ENCODE data around the gene GPS1. TPM values are rescaled to one million over a fixed set of nuclear protein-coding genes. Genes with fewer than 3 reads are reported as not detected.
A peak's percentile ranks its signal among the peaks of the same experiment; 100 is the strongest.

Gene GPS1
- total and polyA plus RNA-seq, 8 donors: 69.2 to 101 (median 78.8) TPM

DNA sequence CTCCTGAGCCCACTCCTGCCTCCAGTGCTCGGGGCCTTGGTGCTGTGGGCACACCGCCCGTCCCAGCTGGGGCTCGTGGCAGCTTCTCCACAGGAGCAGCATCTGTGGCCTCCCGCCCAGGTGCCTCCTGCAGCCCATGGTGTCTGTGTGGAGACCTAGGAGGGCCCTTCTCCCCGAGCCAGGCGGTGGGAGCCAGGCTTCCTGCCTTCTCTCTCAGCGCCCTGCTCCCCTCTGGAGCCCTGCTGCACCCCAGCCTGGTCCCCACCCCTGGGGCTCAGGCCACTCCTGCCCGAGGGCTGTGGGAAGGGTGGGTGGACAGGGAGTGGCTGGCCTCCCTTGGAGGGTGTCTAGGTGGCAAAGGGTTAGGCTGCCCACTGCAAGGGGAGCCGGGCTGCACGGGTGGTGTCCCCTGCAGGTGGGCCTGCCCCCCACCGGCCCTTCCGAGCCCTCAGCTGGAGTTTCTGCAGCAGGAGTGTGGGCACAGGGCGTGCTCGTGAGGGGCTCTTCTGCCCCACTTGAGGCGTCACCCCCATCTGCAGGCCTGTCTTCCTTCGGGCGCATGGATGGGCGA lies 40.0 kb upstream of the GPS1 start:
- DNase-seq: no peak
- H3K9me3 ChIP-seq: no peaks in the 10 kb centered on the region
- H3K27me3 ChIP-seq: no peaks in the 10 kb centered on the region
- intact Hi-C loops (cut with DNase I): no loop called here
- H3K36me3 ChIP-seq: peaks cover 0 to 13% of the 10 kb centered on the region in 2 donors
- TF ChIP-seq, protein P1, sequence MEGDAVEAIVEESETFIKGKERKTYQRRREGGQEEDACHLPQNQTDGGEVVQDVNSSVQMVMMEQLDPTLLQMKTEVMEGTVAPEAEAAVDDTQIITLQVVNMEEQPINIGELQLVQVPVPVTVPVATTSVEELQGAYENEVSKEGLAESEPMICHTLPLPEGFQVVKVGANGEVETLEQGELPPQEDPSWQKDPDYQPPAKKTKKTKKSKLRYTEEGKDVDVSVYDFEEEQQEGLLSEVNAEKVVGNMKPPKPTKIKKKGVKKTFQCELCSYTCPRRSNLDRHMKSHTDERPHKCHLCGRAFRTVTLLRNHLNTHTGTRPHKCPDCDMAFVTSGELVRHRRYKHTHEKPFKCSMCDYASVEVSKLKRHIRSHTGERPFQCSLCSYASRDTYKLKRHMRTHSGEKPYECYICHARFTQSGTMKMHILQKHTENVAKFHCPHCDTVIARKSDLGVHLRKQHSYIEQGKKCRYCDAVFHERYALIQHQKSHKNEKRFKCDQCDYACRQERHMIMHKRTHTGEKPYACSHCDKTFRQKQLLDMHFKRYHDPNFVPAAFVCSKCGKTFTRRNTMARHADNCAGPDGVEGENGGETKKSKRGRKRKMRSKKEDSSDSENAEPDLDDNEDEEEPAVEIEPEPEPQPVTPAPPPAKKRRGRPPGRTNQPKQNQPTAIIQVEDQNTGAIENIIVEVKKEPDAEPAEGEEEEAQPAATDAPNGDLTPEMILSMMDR (IDR thresholded peaks at IDR 0.05): no peak
- ATAC-seq: no peak
- no peak overlapping the region for H3K4me3 ChIP-seq
- peaks cover 0 to 11% of the 10 kb centered on the region in 2 donors for H3K4me1 ChIP-seq
- no peak overlapping the region for H3K27ac ChIP-seq

DNA sequence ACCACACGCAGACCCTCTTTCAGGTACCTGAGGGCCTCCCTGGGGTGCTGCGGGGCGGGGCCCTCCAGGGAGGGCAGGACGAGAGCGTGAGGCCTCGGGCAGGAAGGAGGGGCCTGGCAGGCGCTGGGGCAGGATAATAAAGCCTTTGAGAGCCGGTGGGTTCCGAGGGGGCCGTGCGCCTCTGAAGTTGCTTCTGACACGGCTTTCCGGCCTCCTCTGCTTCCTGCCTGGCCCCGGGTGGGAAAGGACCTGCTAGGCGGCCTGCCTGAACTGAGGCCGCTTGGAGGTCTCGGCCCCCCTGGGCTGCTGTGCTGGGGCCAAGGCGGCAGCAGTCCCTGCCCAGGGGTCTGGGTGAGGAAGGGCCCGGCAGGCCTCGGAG lies 39.4 kb upstream of the GPS1 start:
- Histone ChIP-seq H3K36me3 (peaks cover 0 to 15% of the 10 kb centered on the region in 2 donors), H3K9me3 (no peaks in the 10 kb centered on the region), H3K27ac (peak overlapping the region; percentile 61 to 72), H3K4me3 (no peak overlapping the region), H3K4me1 (peaks cover 0 to 11% of the 10 kb centered on the region in 2 donors), H3K27me3 (no peaks in the 10 kb centered on the region)
- TF ChIP-seq, protein P1 (IDR thresholded peaks at IDR 0.05): no peak
- ATAC-seq (peak; percentile 2), DNase-seq (no peak)
- intact Hi-C loops (cut with DNase I): no loop called here

DNA sequence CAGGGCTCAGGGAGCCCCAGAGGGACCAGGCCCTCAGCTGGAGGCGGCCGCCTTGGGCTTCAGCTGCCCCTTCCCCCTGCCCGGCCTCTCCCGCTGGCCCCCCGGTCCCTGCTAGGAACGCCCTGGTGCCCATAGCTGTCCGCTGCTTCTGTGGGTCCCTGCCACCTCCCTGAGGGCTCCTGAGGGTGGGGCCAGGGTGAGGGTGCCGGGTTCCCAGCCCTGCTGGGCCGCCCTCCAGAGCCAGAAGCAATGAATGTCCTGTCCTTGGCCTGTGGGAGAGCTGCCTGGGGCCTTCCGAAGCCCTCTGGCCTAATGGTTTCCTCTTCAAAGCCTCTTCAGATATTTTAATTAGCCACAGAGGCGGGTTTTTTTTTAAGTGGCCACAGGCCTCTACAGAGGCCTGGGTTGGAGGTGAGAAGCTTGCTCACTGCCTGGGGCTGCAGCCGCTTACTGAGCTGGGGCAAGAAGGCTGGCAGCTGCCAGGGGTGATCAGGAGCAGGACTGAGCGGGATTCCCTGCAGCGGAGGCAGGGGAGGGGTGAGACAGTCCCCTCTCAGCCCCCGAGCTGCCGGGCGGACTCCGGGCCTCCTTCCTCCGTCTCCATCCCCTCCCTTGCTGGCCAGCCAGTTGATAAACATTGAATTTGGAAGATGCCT lies 38.9 kb upstream of the GPS1 start:
- intact Hi-C loops (cut with DNase I): no loop called here
- Histone ChIP-seq H3K4me1 (peaks cover 0 to 11% of the 10 kb centered on the region in 2 donors), H3K9me3 (no peaks in the 10 kb centered on the region), H3K4me3 (no peak overlapping the region), H3K27me3 (no peaks in the 10 kb centered on the region), H3K27ac (peak overlapping the region; percentile 61 to 72), H3K36me3 (peaks cover 0 to 18% of the 10 kb centered on the region in 2 donors)
- ATAC-seq: peak; percentile 67
- TF ChIP-seq, protein P1 (IDR thresholded peaks at IDR 0.05): no peak
- DNase-seq: peak in 1 of 4 donors; percentile 85

DNA sequence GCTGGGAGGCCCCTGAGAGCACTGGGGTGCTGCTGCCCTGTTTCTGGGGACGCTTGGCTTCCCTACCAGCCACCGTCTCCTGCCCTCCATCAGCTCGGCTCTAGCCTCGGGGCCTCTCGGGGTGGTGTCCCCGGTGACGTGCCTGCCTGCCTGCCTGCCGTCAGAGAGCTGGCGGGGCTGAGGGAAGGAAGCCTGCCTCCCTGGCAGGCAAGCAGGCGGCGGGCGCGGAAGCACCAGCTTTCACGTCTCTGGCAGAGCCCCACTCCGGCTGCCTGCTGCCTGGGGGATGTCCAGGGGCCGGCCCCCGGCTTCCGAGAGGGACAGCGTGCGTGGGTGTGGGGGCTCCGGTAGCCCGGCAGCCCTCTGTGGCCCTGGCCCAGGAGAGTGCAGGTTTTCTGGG lies 38.4 kb upstream of the GPS1 start:
- H3K27ac ChIP-seq: peak overlapping the region; percentile 60 to 72
- H3K4me1 ChIP-seq: peaks cover 0 to 11% of the 10 kb centered on the region in 2 donors
- TF ChIP-seq, protein P1 (IDR thresholded peaks at IDR 0.05): no peak
- DNase-seq (peak in 1 of 4 donors; percentile 85), ATAC-seq (peak; percentile 35)
- no peak overlapping the region for H3K4me3 ChIP-seq
- no peaks in the 10 kb centered on the region for H3K27me3 ChIP-seq
- peaks cover 0 to 23% of the 10 kb centered on the region in 2 donors for H3K36me3 ChIP-seq
- H3K9me3 ChIP-seq: no peaks in the 10 kb centered on the region
- intact Hi-C loops (cut with DNase I): no loop called here

DNA sequence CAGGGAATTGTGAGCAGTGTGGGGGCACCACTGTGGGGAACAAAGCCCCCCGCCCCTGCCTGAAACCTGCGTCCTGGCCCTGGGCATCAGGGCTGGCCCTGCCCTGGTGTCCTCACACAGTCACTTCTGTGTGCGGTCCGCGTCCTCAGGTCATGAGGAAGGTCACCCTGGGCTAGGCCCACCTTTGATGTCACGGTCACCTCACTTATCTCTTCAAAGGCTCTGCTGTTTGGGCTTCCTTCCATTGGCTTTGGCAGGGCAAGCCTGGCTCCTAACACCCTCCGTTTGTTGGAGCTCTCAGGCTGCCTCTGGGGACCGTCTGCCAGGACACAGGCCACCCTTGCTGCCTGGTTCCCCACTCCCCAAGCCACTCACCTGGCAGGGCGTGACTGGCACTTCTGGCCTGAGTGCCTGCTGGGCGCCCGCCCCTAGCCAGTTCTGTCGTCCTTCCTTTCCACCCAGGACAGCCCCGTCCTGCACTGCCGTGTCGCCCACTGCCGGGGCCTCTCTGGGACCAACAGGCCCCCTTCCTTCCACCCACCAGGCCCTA lies 37.9 kb upstream of the GPS1 start:
- TF ChIP-seq, protein P1 (IDR thresholded peaks at IDR 0.05): no peak
- ATAC-seq: peak; percentile 72
- Histone ChIP-seq H3K27me3 (no peaks in the 10 kb centered on the region), H3K36me3 (peaks cover 0 to 28% of the 10 kb centered on the region in 2 donors), H3K4me3 (no peak overlapping the region), H3K9me3 (no peaks in the 10 kb centered on the region), H3K27ac (peak overlapping the region; percentile 60 to 72), H3K4me1 (peaks cover 0 to 11% of the 10 kb centered on the region in 2 donors)
- intact Hi-C loops (cut with DNase I): no loop called here
- peak in 2 of 4 donors; percentile 70 to 87 for DNase-seq

Data from left lung (tissue), 10 donors.